Mucosa of rectum (tissue), 2 donors: Measurements from ENCODE around the gene NEGR1.

Experiments used
- H3K27ac ChIP-seq, 2 donors: one replicate each; pipeline ENCODE4 v1.7.0; 2013; ENCODE audit warnings: inconsistent platforms in 2 of 2, low read depth in 2 of 2, low read length in 2 of 2
- H3K27me3 ChIP-seq, 2 donors: one replicate each; pipeline ENCODE4 v1.7.0; 2013; ENCODE audit warnings: low read length in 2 of 2; ENCODE audit not compliant: control insufficient read depth in 2 of 2, insufficient read depth in 2 of 2
- H3K36me3 ChIP-seq, 2 donors: one replicate each; pipeline ENCODE4 v1.7.0; 2013; ENCODE audit warnings: low read length in 2 of 2; ENCODE audit not compliant: control insufficient read depth in 2 of 2, insufficient read depth in 2 of 2
- H3K4me1 ChIP-seq, 2 donors: one replicate each; pipeline ENCODE4 v1.7.0; 2013; ENCODE audit warnings: low read length in 2 of 2, mild to moderate bottlenecking in 1 of 2; ENCODE audit not compliant: control insufficient read depth in 2 of 2, insufficient read depth in 2 of 2
- H3K4me3 ChIP-seq, 2 donors: one replicate each; pipeline ENCODE4 v1.7.0; 2013; ENCODE audit warnings: low read length in 2 of 2
- H3K9ac ChIP-seq, 2 donors: one replicate each; pipeline ENCODE4 v1.7.0; 2013; ENCODE audit warnings: low read length in 2 of 2, low read depth in 1 of 2, mild to moderate bottlenecking in 1 of 2
- H3K9me3 ChIP-seq, 2 donors: one replicate each; pipeline ENCODE4 v1.7.0; 2013; ENCODE audit warnings: low read length in 2 of 2; ENCODE audit not compliant: control insufficient read depth in 2 of 2
- donor health status: healthy.
- donor health status: Normal muscosa, but diverticular disease.

Gene NEGR1

DNA sequence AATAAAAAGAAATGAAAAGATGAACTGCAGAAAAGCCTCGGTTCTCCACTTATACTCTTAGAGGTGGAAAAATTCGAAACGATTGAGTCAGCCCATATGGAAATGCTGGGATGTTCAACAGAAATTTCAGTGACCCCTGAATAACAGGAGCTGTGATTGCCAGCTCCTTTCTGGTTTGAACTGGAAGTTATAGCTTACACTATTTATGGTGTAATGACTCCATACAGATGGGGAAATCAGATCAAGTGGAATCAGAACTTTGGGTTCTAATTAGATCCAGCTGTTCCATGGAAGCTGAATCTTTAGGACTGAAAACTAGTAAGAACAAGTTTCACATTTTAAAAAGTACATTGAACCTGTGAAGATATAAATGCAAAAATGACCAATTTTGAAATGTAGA is 632.2 kb downstream of the NEGR1 start:
- Histone ChIP-seq H3K36me3 (no peaks in the 10 kb centered on the region), H3K27ac (no peak overlapping the region), H3K4me3 (no peak overlapping the region), H3K9me3 (no peaks in the 10 kb centered on the region), H3K4me1 (no peaks in the 10 kb centered on the region), H3K9ac (no peak overlapping the region), H3K27me3 (no peaks in the 10 kb centered on the region)

DNA sequence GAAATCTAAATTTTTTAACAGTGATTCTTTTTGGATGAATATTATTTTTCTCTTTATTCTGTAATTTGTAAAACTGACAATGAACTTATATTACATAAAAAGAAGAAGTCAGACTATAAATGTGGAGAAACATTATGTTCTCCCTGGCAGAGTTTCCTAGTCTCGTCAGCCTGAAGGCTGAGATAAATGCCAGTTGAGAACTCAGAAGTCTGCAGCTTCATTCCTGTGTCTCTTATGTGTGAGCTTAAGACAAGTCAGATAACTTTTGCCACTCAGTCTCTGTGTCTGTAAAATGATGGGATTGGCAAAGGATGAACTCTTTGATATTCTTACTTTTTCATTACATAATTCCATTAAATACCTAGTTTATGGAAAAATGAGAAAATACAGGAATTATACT is 632.7 kb downstream of the NEGR1 start:
- Histone ChIP-seq H3K4me3 (no peak overlapping the region), H3K9ac (no peak overlapping the region), H3K27me3 (no peaks in the 10 kb centered on the region), H3K9me3 (no peaks in the 10 kb centered on the region), H3K27ac (no peak overlapping the region), H3K36me3 (no peaks in the 10 kb centered on the region), H3K4me1 (no peaks in the 10 kb centered on the region)

DNA sequence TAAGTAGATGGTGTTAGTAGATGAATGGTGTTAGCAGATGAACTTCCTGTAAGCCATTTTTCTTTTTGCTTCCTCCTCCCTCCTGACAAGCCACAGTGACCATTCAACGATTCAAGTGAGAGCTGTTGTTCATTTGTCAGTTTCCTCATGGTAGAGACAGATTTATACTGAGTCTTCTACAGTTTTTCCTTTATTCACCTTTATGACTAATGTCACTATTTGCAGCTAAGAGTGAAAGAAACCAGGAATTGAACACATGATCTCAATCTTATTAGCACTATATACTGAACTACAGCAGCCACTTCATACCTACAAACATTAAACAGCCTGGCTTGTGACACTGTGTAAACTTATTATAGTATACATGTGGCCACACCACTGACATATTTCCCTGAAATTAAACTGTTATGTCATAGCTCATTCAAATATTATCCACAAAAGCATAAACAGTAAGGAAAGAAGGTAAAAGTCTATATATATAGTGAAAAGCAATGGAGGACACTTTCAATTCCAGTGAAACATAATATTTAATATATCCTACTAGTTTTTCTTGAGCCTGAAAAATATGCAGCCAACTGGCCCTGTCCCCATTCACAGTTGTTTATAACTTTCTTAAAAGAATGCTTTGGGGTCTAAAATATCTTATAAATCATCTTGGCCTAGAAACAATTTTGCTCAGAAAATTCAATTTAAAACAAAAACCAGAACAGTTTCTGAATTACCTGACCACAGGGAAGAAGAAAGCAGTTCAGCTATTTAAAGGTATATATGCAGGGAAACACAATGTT is 634.6 kb downstream of the NEGR1 start:
- Histone ChIP-seq H3K4me1 (no peaks in the 10 kb centered on the region), H3K36me3 (no peaks in the 10 kb centered on the region), H3K9me3 (no peaks in the 10 kb centered on the region), H3K4me3 (no peak overlapping the region), H3K9ac (no peak overlapping the region), H3K27ac (no peak overlapping the region), H3K27me3 (no peaks in the 10 kb centered on the region)

DNA sequence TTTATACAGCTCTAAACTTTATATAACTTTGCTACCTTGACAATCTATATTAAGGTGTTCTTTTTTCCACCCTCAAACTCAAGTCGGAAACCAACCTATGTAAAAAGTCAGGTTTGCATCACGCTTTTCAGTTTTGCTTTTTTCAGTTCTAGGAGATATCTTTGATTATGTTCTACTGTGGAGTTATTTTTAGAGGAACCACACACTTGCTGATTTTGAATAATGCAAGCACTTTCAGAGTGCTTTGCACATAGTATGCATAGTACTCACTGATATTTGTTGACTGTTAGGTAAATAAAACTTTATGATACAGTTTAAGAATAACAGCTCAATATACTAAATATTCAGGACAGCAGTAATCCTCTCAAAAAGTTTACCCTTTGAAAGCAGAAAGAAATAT is 637.3 kb downstream of the NEGR1 start:
- Histone ChIP-seq H3K9ac (no peak overlapping the region), H3K27me3 (no peaks in the 10 kb centered on the region), H3K4me3 (no peak overlapping the region), H3K4me1 (no peaks in the 10 kb centered on the region), H3K36me3 (no peaks in the 10 kb centered on the region), H3K9me3 (no peaks in the 10 kb centered on the region), H3K27ac (no peak overlapping the region)

GRCh38 chr1:71641903-71642302 is 640.4 kb downstream of the NEGR1 start:
- Histone ChIP-seq H3K4me3 (no peak overlapping the region), H3K27me3 (no peaks in the 10 kb centered on the region), H3K27ac (no peak overlapping the region), H3K9ac (no peak overlapping the region), H3K4me1 (no peaks in the 10 kb centered on the region), H3K36me3 (no peaks in the 10 kb centered on the region), H3K9me3 (no peaks in the 10 kb centered on the region)

DNA sequence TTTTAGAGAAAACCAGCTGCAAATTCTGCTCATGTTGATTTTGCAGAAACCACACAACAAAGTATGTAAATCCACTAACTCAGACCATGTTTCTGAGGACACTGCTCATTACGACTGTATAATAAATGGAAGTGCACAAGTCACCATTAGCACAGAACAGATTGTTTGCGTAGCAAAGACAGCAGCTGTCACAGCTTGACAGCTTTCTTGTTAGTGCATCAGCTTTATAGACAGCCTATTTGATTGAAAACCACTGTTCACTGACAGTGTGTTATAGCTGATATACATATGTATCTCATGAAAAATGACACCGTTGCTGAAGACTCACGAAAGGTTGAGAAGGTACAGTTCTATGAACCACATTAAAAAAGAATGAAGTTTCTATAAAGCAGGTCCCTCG is 641.3 kb downstream of the NEGR1 start:
- H3K27ac ChIP-seq, result no peak overlapping the region
- H3K36me3 ChIP-seq, result no peaks in the 10 kb centered on the region
- no peaks in the 10 kb centered on the region for H3K9me3 ChIP-seq
- H3K4me1 ChIP-seq, result no peaks in the 10 kb centered on the region
- H3K9ac ChIP-seq, result no peak overlapping the region
- H3K4me3 ChIP-seq, result no peak overlapping the region
- H3K27me3 ChIP-seq, result no peaks in the 10 kb centered on the region

GRCh38 chr1:71640116-71640515 is 642.2 kb downstream of the NEGR1 start:
- no peaks in the 10 kb centered on the region for H3K27me3 ChIP-seq
- H3K4me1 ChIP-seq, result no peaks in the 10 kb centered on the region
- no peaks in the 10 kb centered on the region for H3K36me3 ChIP-seq
- no peaks in the 10 kb centered on the region for H3K9me3 ChIP-seq
- no peak overlapping the region for H3K4me3 ChIP-seq
- H3K27ac ChIP-seq, result no peak overlapping the region
- no peak overlapping the region for H3K9ac ChIP-seq

GRCh38 chr1:71638081-71638766 is 644.1 kb downstream of the NEGR1 start:
- Histone ChIP-seq H3K27ac (no peak overlapping the region), H3K4me3 (no peak overlapping the region), H3K9me3 (no peaks in the 10 kb centered on the region), H3K4me1 (no peaks in the 10 kb centered on the region), H3K9ac (no peak overlapping the region), H3K36me3 (no peaks in the 10 kb centered on the region), H3K27me3 (no peaks in the 10 kb centered on the region)

DNA sequence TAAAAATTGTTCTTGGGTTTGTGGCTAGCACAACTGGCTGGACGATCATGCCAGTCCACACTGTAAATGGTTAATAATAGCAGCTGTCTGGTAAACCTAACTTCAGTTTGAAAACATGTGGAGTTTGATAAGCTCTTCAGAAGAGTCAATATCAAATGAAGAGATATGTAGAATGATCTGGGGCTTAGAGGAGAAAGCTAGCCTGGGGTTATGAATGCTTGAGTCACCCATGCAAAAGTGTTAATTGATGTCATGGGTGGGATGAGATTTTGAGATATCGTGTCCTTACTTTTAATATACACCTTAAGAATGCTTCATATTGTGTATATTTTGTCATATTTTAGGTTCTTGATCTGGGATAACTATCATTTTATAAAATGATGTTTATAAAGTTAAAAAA is 646.8 kb downstream of the NEGR1 start:
- Histone ChIP-seq H3K9me3 (no peaks in the 10 kb centered on the region), H3K9ac (no peak overlapping the region), H3K36me3 (no peaks in the 10 kb centered on the region), H3K27ac (no peak overlapping the region), H3K27me3 (no peaks in the 10 kb centered on the region), H3K4me3 (no peak overlapping the region), H3K4me1 (no peaks in the 10 kb centered on the region)

DNA sequence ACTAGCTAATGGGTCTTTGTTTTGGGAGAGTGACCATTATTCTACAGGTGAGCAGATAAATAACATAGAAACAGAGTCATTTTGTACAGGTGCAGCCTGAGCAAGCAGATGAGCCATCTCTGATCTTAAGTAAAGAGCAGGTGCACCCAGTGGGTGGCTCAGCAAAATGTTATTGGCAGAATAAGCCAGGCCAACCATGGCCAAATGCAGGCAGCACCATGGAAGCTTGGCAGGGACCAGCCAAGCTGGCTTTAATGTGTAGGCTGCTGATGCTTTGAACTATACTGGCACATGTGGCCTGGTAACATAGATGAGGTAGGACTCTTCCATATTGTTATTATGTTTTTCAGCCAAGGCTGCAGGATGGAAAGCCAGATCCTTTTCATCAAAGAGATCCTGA is 648.2 kb downstream of the NEGR1 start:
- Histone ChIP-seq H3K27me3 (no peaks in the 10 kb centered on the region), H3K4me3 (no peak overlapping the region), H3K4me1 (no peaks in the 10 kb centered on the region), H3K27ac (no peak overlapping the region), H3K9ac (no peak overlapping the region), H3K36me3 (no peaks in the 10 kb centered on the region), H3K9me3 (no peaks in the 10 kb centered on the region)
